ENCODE measurements around the gene SERGEF.

GRCh38 chr11:17799147-17799546 is 213.7 kb downstream of the SERGEF start:
- TF ChIP-seq POLR2A (IDR thresholded peaks at IDR 0.05) (no peak), CTCF (IDR thresholded peaks at IDR 0.05) (no peak), EP300 (IDR thresholded peaks at IDR 0.05) (no peak)

All from tibial nerve (tissue), 4 donors.